HPDE6-E6E7 (cell line): ENCODE measurements around the gene CCND3.
"Not testable (repeated sequence)": the region's sequence is repeated elsewhere in the genome, so short reads cannot be mapped to it uniquely, and the experiment has no call there.

Source experiments
- DNase-seq: peaks from one replicate; pipeline ENCODE4 v3.0.0; 2011; ENCODE audit warnings: missing footprints; ENCODE audit errors: extremely low spot score

Gene CCND3

GRCh38 chr6:41947581-41948220 lies 6.1 kb upstream of the CCND3 start:
- no peak for DNase-seq

- DNase-seq: no peak
Observed at GRCh38 chr6:41943456-41943855, 1.8 kb upstream of the CCND3 start.

DNA sequence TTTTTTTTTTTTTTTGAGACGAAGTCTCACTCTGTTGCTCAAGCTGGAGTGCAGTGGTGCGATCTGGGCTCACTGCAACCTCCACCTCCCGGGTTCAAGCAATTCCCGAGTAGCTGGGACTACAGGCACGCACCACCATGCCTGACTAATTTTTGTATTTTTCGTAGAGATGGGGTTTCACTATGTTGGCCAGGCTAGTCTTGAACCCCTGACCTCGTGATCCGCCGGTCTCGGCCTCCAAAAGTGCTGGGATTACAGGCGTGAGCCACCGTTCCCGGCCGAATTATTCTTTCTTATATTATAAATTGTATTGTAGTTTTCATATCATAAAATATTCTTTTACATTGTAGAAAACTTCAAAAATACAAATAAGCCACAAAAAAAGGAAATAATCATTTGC lies 1.3 kb upstream of the CCND3 start:
- DNase-seq: not testable (repeated sequence)

DNA sequence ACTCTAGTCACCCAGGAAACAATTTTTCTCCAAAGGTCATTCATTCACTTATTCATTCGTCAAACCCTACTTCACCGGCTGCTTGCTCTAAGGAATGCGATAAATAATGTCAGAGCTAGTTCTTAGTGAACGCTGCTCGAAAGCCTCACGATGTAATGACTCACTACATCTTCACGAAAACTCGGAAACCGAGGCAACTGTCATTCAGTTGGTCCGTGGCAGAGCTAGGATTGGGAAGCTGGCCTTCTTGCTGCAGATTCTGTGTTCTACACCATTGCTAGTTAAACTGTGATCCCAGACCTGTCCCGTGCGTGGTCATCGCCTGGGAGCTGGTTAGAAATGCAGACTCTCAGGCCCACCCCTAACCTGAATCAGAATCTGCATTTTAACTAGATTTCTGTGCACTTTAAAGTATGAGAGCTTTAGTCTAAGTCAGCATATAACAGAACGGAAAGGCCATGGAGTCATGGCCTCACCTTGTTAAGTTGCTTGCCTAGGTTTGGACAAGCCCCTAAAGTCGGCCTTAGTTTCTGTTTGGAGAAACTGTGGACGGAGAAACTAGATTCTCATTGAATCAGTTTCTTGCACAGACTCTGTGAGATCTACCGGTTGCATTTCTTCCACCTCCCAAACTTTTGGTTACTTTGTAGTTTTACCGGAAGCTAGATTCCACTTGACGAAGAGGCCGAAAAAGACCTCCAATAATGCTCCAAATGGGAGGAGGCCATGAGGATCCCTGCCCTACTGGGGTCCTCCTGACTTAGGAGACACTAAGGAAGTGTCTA lies 651 bp upstream of the CCND3 start:
- peak; percentile 56 for DNase-seq

DNA sequence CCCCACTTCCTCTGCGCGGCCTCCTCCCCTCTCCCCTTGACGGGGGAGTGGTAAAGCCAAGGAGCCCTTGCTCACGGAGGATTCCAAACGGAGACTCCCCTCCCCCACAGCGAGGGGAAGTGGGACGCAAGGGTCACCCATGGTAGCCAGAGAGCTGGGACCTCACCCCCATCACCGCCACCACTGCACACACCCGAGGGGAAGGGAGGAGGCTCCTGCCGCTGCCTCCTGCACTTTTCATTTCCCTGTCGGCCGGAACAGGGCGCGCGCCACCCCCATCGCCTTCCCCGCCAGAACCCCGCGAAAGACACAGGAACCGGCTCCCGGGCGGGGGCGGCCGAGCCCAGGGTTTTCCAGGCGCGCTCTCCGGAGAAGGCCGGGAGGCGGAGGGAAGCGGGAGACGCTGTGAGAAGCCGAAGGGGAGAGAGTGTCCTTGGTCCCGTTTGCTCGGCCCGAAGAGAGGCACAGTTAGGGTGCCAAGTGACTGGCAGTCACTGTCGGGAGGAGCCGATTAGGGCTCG lies 789 bp downstream of the CCND3 start:
- no peak for DNase-seq

DNA sequence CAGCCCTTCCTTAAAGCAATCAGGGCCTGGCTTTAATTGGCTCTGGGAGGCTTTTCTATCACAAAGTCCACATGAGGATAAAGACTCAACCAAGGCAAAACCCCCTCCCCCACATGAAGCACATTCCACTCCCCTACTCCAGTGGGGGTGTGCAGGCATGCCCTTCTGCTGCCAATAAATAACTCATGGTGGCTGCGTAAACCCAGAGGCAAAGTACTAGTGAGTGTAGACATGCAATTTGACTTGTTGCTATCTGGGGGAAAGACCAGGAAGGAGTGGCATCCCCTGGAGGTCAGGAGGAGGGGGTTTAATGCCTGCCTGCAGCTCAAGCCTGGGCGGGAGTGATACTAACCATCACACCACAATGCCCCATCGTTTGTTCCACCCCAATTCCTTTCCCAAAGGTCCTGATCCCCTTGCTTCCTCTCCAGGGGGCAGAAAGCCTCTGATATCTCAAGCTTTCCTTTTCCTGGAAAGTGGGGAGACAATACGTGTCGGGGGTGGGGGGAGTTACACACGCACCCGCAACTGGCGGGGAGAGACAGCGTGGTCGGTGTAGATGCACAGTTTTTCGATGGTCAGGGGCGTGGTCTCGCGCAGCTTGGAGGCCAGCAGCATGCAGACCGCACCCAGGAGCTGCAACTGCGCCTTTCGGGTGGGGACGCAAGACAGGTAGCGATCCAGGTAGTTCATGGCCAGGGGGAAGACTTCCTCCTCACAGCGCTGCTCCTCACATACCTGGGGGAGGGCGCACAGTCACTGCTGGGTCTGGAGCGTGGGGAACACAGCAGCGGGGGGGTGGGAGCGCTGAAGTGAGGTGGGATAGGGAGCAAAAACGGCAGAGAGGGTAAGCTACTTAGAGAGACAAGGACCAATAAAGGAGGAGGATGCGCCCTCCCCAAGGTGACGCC lies 1.5 kb downstream of the CCND3 start:
- no peak for DNase-seq

- no peak for DNase-seq
Observed at GRCh38 chr6:41939176-41939847, 2.3 kb downstream of the CCND3 start.

GRCh38 chr6:41938590-41939175 lies 2.9 kb downstream of the CCND3 start:
- DNase-seq: no peak

- DNase-seq: no peak
Observed at GRCh38 chr6:41937861-41938574, 3.6 kb downstream of the CCND3 start.

DNA sequence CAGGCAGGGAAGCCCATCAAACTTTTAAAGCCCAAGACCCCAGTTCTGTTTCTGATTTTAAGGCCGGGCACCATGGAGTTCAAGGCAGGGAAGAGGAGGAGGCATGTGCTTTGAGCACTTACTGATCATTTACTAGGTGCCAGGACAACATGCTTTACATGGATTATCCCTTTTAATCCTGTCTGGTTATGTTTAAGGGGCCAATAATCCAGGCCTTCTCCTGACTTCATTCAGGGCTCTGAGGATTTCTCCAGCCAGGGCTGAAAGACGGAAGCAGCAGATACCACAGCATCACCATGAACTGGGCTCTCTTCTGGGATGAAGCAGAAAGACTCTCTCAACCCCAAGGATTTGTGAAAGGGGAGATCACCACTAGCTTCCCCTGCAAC lies 4.1 kb downstream of the CCND3 start:
- DNase-seq: no peak

GRCh38 chr6:41936073-41936837 lies 5.4 kb downstream of the CCND3 start:
- peak; percentile 75 for DNase-seq

- no peak for DNase-seq
Observed at GRCh38 chr6:41935685-41936072, 5.9 kb downstream of the CCND3 start.

- no peak for DNase-seq
Observed at GRCh38 chr6:41935193-41935574, 6.4 kb downstream of the CCND3 start.

- DNase-seq: no peak
Observed at GRCh38 chr6:41934278-41935192, 7.1 kb downstream of the CCND3 start.

GRCh38 chr6:41932378-41932777 lies 9.2 kb downstream of the CCND3 start:
- DNase-seq: no peak

DNA sequence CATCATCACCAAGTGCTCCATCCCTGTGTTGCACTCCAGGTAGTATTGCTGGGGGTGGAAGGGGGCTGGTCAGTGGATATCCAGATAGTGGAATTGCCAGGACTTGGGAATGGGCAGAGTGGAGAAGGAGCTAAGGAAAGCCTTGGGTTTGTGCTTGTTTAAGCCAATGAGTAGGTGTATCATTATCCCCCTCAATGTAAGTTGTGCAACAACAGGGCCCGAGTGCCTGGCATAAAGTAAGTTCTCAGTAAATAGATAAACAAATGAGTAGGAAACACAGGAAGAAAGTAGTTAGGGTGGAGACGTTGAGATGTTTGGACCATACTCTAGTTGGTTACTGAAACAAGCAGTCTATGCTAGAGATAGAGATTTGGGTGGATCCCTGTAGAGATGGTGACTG lies 9.8 kb downstream of the CCND3 start:
- DNase-seq: no peak

DNA sequence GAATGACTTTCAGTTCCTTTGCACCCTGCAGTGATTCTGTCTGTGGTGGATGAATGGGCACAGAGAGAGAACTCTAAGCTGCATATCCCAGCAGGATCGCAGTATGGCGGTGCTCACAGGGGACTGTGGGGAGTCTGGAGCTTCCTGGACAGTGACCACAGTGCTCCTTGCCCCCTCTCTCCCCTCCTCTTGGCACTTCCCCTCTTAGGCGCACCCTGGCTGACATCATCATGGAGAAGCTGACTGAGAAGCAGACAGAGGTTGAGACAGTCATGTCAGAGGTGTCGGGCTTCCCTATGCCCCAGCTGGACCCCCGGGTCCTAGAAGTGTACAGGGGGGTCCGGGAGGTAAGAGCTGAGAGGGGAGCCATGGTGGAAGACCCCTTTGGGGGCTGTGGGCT lies 11.7 kb downstream of the CCND3 start:
- no peak for DNase-seq

DNA sequence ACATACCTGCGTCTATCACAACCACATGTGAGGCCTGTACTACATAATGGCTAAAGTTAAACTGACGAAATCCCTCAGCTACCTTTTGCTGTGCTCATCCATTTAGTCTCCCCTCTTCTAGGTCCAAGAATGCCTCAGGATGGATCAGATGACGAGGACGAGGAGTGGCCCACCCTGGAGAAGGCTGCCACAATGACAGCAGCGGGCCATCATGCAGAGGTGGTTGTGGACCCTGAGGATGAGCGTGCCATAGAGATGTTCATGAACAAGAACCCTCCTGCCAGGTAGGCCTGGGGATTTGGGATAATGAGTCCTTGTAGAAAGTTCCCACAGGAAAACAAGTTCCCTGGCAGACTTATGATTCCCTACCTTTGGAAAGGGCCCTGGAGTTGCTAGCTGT lies 14.4 kb downstream of the CCND3 start:
- no peak for DNase-seq

DNA sequence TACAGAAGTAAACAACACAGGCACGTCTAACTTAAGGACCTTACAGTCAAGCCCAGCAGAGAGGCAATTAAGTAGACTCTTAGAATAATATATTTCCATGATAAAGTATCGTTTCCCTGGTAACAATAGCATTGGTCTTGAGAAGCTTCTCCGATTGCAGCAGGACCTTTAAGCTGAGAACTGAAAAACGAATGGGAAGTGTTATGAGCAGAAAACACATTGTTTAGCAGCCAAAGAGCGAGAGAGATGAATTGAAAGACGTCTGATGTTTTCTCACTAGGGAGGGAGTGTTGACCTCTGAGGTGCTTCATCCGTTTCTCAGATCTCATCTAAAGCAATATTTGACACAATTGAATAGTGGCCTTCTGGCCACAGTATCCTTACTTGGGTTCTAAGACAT lies 19.5 kb downstream of the CCND3 start:
- no peak for DNase-seq
